Neural cell (in vitro differentiated cells): Measurements from ENCODE around the gene TTR. TPM values are rescaled to one million over a fixed set of nuclear protein-coding genes. Genes with fewer than 3 reads are reported as not detected.

ENCODE experiments used
- H2AFZ ChIP-seq: fragments of 200-600, 300-800 bp; sonication (generic), shearing (Covaris generic); 2 replicates; pipeline ENCODE4 v1.6.0; 2014; ENCODE audit warnings: low read depth, mild to moderate bottlenecking, antibody characterized with exemption, low read length, moderate library complexity
- H3F3A ChIP-seq: fragments of 200-600 bp; shearing (Covaris generic); 2 replicates; pipeline ENCODE4 v1.6.1; 2016; ENCODE audit warnings: mild to moderate bottlenecking, moderate library complexity, mixed read lengths, antibody characterized with exemption, low read length; ENCODE audit not compliant: insufficient read depth, poor library complexity, severe bottlenecking
- H3K27ac ChIP-seq: fragments of 200-600, 300-800 bp; sonication (generic), shearing (Covaris generic); 2 replicates; pipeline ENCODE4 v1.5.1; 2014; ENCODE audit warnings: mild to moderate bottlenecking, low read length, moderate library complexity
- H3K27me3 ChIP-seq: fragments of 300-800, 200-600 bp; sonication (generic), shearing (Covaris generic); 2 replicates; pipeline ENCODE4 v1.6.0; 2014; ENCODE audit warnings: mild to moderate bottlenecking, low read depth, low read length, moderate library complexity; ENCODE audit not compliant: insufficient read depth
- H3K36me3 ChIP-seq: fragments of 300-800, 200-600 bp; sonication (generic), shearing (Covaris generic); 2 replicates; pipeline ENCODE4 v1.5.1; 2014; ENCODE audit warnings: mild to moderate bottlenecking, antibody characterized with exemption, low read length, moderate library complexity; ENCODE audit not compliant: insufficient read depth
- H3K4me2 ChIP-seq: fragments of 300-800, 200-600 bp; sonication (generic), shearing (Covaris generic); 2 replicates; pipeline ENCODE4 v1.6.0; 2014; ENCODE audit warnings: mild to moderate bottlenecking, low read length
- H3K4me3 ChIP-seq: fragments of 300-800, 200-600 bp; sonication (generic), shearing (Covaris generic); 2 replicates; pipeline ENCODE4 v1.5.1; 2014; ENCODE audit warnings: mild to moderate bottlenecking, low read length, moderate library complexity
- H3K79me2 ChIP-seq: fragments of 200-600 bp; shearing (Covaris generic); replicated peaks from 2 replicates; pipeline ENCODE4 v1.6.0; 2014; ENCODE audit warnings: mild to moderate bottlenecking, low read length, moderate library complexity; ENCODE audit not compliant: insufficient read depth
- H3K9ac ChIP-seq: fragments of 300-800, 200-600 bp; sonication (generic), shearing (Covaris generic); 2 replicates; pipeline ENCODE4 v1.6.1; 2016; ENCODE audit warnings: mild to moderate bottlenecking, low read length, mixed read lengths
- H3K9me2 ChIP-seq: fragments of 200-600 bp; shearing (Covaris generic); 2 replicates; pipeline ENCODE4 v1.6.1; 2016; ENCODE audit warnings: mild to moderate bottlenecking, low read length, mixed read lengths; ENCODE audit not compliant: insufficient read depth
- H3K9me3 ChIP-seq: fragments of 200-600, 300-800 bp; sonication (generic), shearing (Covaris generic); 2 replicates; pipeline ENCODE4 v1.6.1; 2016; ENCODE audit warnings: mild to moderate bottlenecking, mixed run types, low read length, moderate library complexity, mixed read lengths
- H4K20me1 ChIP-seq: fragments of 200-600 bp; shearing (Covaris generic); 2 replicates; pipeline ENCODE4 v1.6.1; 2016; ENCODE audit warnings: mild to moderate bottlenecking, mixed run types; ENCODE audit not compliant: insufficient read depth
- EP300 ChIP-seq: fragments of 450-650 bp; conservative IDR thresholded peaks from 2 replicates; pipeline ENCODE4 v1.6.1; 2014; ENCODE audit warnings: antibody characterized with exemption, mild to moderate bottlenecking, moderate library complexity; ENCODE audit not compliant: poor library complexity, severe bottlenecking
- EZH2 ChIP-seq: fragments of 200-600, 300-800 bp; shearing (Covaris generic), sonication (generic); IDR thresholded peaks from 2 replicates; pipeline ENCODE4 v1.6.1; 2014; ENCODE audit warnings: antibody characterized with exemption, low read length, borderline replicate concordance, mild to moderate bottlenecking; ENCODE audit not compliant: insufficient read depth, poor library complexity, severe bottlenecking
- MXI1 ChIP-seq: fragments of 450-650 bp; conservative IDR thresholded peaks from 2 replicates; pipeline ENCODE4 v1.6.1; 2014; ENCODE audit warnings: antibody characterized with exemption, mild to moderate bottlenecking; ENCODE audit not compliant: poor library complexity, severe bottlenecking
- POLR2AphosphoS5 ChIP-seq: IDR thresholded peaks from 2 replicates; pipeline ENCODE4 v1.6.1; 2012
- RAD21 ChIP-seq: fragments of 450-650 bp; conservative IDR thresholded peaks from 2 replicates; pipeline ENCODE4 v1.6.1; 2014; ENCODE audit warnings: antibody characterized with exemption, mild to moderate bottlenecking, moderate library complexity
- REST ChIP-seq: IDR thresholded peaks from 2 replicates; pipeline ENCODE4 v1.6.1; 2012; ENCODE audit warnings: borderline replicate concordance
- SMC3 ChIP-seq: fragments of 450-650 bp; conservative IDR thresholded peaks from 2 replicates; pipeline ENCODE4 v1.6.1; 2014; ENCODE audit warnings: antibody characterized with exemption, mild to moderate bottlenecking, moderate library complexity; ENCODE audit not compliant: poor library complexity
- TAF1 ChIP-seq: IDR thresholded peaks from 2 replicates; pipeline ENCODE4 v1.6.1; 2012; ENCODE audit warnings: low read depth
- polyA plus RNA-seq: library from polyadenylated mRNA; depleted of rRNA; stranded (reverse); fragments of >200 nt; gene quantifications from 2 replicates; pipeline ENCODE4 v1.2.3, GENCODE V29; 2014
- TF ChIP-seq, protein P1 (sequence below): fragments of 450-650 bp; IDR thresholded peaks from 2 replicates; pipeline ENCODE4 v1.5.1; 2014; ENCODE audit warnings: antibody characterized with exemption, mild to moderate bottlenecking, moderate library complexity; ENCODE audit not compliant: poor library complexity, severe bottlenecking

Gene TTR
- polyA plus RNA-seq, 1 donor from 2014 or later: not detected

GRCh38 chr18:31614044-31614443 is 22.4 kb downstream of the TTR start:
- H3K4me2 ChIP-seq: no peak overlapping the region
- no peak overlapping the region for H3K4me3 ChIP-seq
- H3K9me3 ChIP-seq: no peaks in the 10 kb centered on the region
- H3F3A ChIP-seq: no peaks in the 10 kb centered on the region
- H3K9ac ChIP-seq: no peak overlapping the region
- H3K9me2 ChIP-seq: no peaks in the 10 kb centered on the region
- H3K36me3 ChIP-seq: no peaks in the 10 kb centered on the region
- no peaks in the 10 kb centered on the region for H4K20me1 ChIP-seq
- H3K27me3 ChIP-seq: no peaks in the 10 kb centered on the region
- no peaks in the 10 kb centered on the region for H3K79me2 ChIP-seq
- H3K27ac ChIP-seq: no peak overlapping the region
- H2AFZ ChIP-seq: no peak overlapping the region
- TF ChIP-seq POLR2AphosphoS5: no peak
- TF ChIP-seq REST: no peak

DNA sequence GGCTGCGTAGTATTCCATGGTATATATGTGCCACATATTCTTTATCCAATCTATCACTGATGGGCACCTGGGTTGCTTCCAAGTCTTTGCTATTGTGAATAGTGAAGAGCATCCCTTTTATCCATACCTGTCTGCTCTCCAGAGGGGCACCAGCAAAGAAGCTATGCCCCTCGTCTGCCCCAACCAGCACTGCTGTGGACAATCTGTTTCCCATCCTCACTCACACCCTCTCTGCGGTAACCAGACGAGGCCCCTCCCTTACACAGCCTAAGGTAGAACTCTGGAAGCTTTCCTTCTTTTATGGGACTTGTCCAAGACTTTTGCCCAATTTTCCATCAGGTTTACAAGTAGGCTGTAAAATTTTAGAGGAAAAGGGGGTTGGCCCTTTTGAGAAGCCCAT is 24.9 kb downstream of the TTR start:
- Histone ChIP-seq H3K27me3 (no peaks in the 10 kb centered on the region), H3K36me3 (no peaks in the 10 kb centered on the region), H3F3A (no peaks in the 10 kb centered on the region), H3K9ac (no peak overlapping the region), H3K79me2 (no peaks in the 10 kb centered on the region), H3K9me2 (no peaks in the 10 kb centered on the region), H3K9me3 (no peaks in the 10 kb centered on the region), H3K27ac (no peak overlapping the region), H4K20me1 (no peaks in the 10 kb centered on the region), H3K4me3 (no peak overlapping the region), H3K4me2 (no peak overlapping the region), H2AFZ (no peak overlapping the region)
- no peak for TF ChIP-seq POLR2AphosphoS5
- no peak for TF ChIP-seq RAD21
- no peak for TF ChIP-seq TAF1
- no peak for TF ChIP-seq SMC3
- TF ChIP-seq REST: no peak
- TF ChIP-seq EP300: no peak
- TF ChIP-seq EZH2: no peak
- TF ChIP-seq MXI1: no peak
- TF ChIP-seq, protein P1, sequence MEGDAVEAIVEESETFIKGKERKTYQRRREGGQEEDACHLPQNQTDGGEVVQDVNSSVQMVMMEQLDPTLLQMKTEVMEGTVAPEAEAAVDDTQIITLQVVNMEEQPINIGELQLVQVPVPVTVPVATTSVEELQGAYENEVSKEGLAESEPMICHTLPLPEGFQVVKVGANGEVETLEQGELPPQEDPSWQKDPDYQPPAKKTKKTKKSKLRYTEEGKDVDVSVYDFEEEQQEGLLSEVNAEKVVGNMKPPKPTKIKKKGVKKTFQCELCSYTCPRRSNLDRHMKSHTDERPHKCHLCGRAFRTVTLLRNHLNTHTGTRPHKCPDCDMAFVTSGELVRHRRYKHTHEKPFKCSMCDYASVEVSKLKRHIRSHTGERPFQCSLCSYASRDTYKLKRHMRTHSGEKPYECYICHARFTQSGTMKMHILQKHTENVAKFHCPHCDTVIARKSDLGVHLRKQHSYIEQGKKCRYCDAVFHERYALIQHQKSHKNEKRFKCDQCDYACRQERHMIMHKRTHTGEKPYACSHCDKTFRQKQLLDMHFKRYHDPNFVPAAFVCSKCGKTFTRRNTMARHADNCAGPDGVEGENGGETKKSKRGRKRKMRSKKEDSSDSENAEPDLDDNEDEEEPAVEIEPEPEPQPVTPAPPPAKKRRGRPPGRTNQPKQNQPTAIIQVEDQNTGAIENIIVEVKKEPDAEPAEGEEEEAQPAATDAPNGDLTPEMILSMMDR: no peak
